ENCODE results near the gene ADGRD2.
"Not testable (repeated sequence)": the region's sequence is repeated elsewhere in the genome, so short reads cannot be mapped to it uniquely, and the experiment has no call there.

Gene ADGRD2

GRCh38 chr9:124450241-124450924, at the start of gene ADGRD2:
ADGRD2 (plus strand) TSS chr9:124450451; CDS start chr9:124451667, 1,216 bp downstream.
- peak; percentile 53 for DNase-seq (ENCODE audit: low spot score)

GRCh38 chr9:124403246-124403645, 47.0 kb upstream of the ADGRD2 start:
- no peak for DNase-seq (ENCODE audit: low spot score)

GRCh38 chr9:124409410-124409809, 40.8 kb upstream of the ADGRD2 start:
- no peak for DNase-seq (ENCODE audit: low spot score)

GRCh38 chr9:124410321-124410913, 39.8 kb upstream of the ADGRD2 start:
- DNase-seq (ENCODE audit: low spot score) = no peak

- DNase-seq (ENCODE audit: low spot score) = peak; percentile 51
Observed at GRCh38 chr9:124411514-124412227, 38.6 kb upstream of the ADGRD2 start.

- no peak for DNase-seq (ENCODE audit: low spot score)
Observed at GRCh38 chr9:124412228-124412575, 38.0 kb upstream of the ADGRD2 start.

- no peak for DNase-seq (ENCODE audit: low spot score)
Observed at GRCh38 chr9:124414612-124415011, 35.6 kb upstream of the ADGRD2 start.

- peak; percentile 96 for DNase-seq (ENCODE audit: low spot score)
Observed at GRCh38 chr9:124415102-124415851, 35.0 kb upstream of the ADGRD2 start, which contains the start of gene PSMB7. PSMB7 (minus strand) TSS chr9:124415442; CDS start chr9:124415425, 17 bp downstream.

- no peak for DNase-seq (ENCODE audit: low spot score)
Observed at GRCh38 chr9:124415852-124416484, 34.3 kb upstream of the ADGRD2 start.

- DNase-seq (ENCODE audit: low spot score) = no peak
Observed at GRCh38 chr9:124419832-124420489, 30.3 kb upstream of the ADGRD2 start.

GRCh38 chr9:124420991-124421543, 29.2 kb upstream of the ADGRD2 start:
- no peak for DNase-seq (ENCODE audit: low spot score)

- DNase-seq (ENCODE audit: low spot score) = no peak
Observed at GRCh38 chr9:124423155-124423554, 27.1 kb upstream of the ADGRD2 start.

- no peak for DNase-seq (ENCODE audit: low spot score)
Observed at GRCh38 chr9:124423591-124423990, 26.7 kb upstream of the ADGRD2 start.

- DNase-seq (ENCODE audit: low spot score) = not testable (repeated sequence)
Observed at GRCh38 chr9:124425733-124426132, 24.5 kb upstream of the ADGRD2 start.

GRCh38 chr9:124426361-124426760, 23.9 kb upstream of the ADGRD2 start:
- DNase-seq (ENCODE audit: low spot score) = no peak

- no peak for DNase-seq (ENCODE audit: low spot score)
Observed at GRCh38 chr9:124427281-124427680, 23.0 kb upstream of the ADGRD2 start.

- no peak for DNase-seq (ENCODE audit: low spot score)
Observed at GRCh38 chr9:124428751-124429529, 21.3 kb upstream of the ADGRD2 start.

- DNase-seq (ENCODE audit: low spot score) = no peak
Observed at GRCh38 chr9:124429530-124429867, 20.8 kb upstream of the ADGRD2 start.

- DNase-seq (ENCODE audit: low spot score) = no peak
Observed at GRCh38 chr9:124436320-124436719, 13.9 kb upstream of the ADGRD2 start.

- no peak for DNase-seq (ENCODE audit: low spot score)
Observed at GRCh38 chr9:124437086-124437485, 13.2 kb upstream of the ADGRD2 start.

All from AG08395 (cell line).